Liver (tissue), 9 donors: Measurements from ENCODE around the gene MYOG. TPM values are rescaled to one million over a fixed set of nuclear protein-coding genes. Genes with fewer than 3 reads are reported as not detected.

Experiments
- DNase-seq: peaks from one replicate; pipeline ENCODE4 v3.0.0-alpha.2; 2017; ENCODE audit warnings: low spot score
- H3K27ac ChIP-seq, 2 donors: one replicate each; pipeline ENCODE4 v1.7.0; 2013; ENCODE audit warnings: inconsistent platforms in 2 of 2, low read length in 2 of 2, control low read depth in 1 of 2, low read depth in 1 of 2, mild to moderate bottlenecking in 1 of 2
- H3K27me3 ChIP-seq, 4 donors: one replicate each; pipeline versions ENCODE4 v1.6.1 to v1.7.0; 2013; ENCODE audit warnings: low read length in 3 of 4, inconsistent platforms in 1 of 4, mild to moderate bottlenecking in 1 of 4, moderate library complexity in 1 of 4; ENCODE audit not compliant: control insufficient read depth in 4 of 4, insufficient read depth in 4 of 4
- H3K36me3 ChIP-seq, 4 donors: one replicate each; pipeline versions ENCODE4 v1.6.1 to v1.7.0; 2013; ENCODE audit warnings: low read length in 3 of 4, mild to moderate bottlenecking in 3 of 4, low read depth in 1 of 4, moderate library complexity in 1 of 4; ENCODE audit not compliant: control insufficient read depth in 4 of 4, insufficient read depth in 3 of 4
- H3K4me1 ChIP-seq, 4 donors: one replicate each; pipeline versions ENCODE4 v1.6.1 to v1.7.0; 2013; ENCODE audit warnings: low read length in 3 of 4, mild to moderate bottlenecking in 3 of 4, moderate library complexity in 1 of 4; ENCODE audit not compliant: control insufficient read depth in 4 of 4, insufficient read depth in 4 of 4
- H3K4me3 ChIP-seq, 3 donors: one replicate each; pipeline versions ENCODE4 v1.6.1 to v1.7.0; 2013; ENCODE audit warnings: low read length in 3 of 3, control low read depth in 1 of 3, low read depth in 1 of 3, mild to moderate bottlenecking in 1 of 3
- H3K9ac ChIP-seq, 2 donors: one replicate each; pipeline ENCODE4 v1.7.0; 2013; ENCODE audit warnings: low read length in 2 of 2, mild to moderate bottlenecking in 2 of 2, moderate library complexity in 2 of 2, control low read depth in 1 of 2, low read depth in 1 of 2
- H3K9me3 ChIP-seq, 4 donors: one replicate each; pipeline versions ENCODE4 v1.6.1 to v1.7.0; 2013; ENCODE audit warnings: low read length in 3 of 4; ENCODE audit not compliant: control insufficient read depth in 4 of 4
- EGR1 ChIP-seq, 2 donors: IDR thresholded peaks; 2 replicates each; pipeline ENCODE4 v1.6.1; 2016 to 2018; ENCODE audit warnings: antibody characterized with exemption in 2 of 2, low read depth in 2 of 2
- FOXA1 ChIP-seq: IDR thresholded peaks from 2 replicates; pipeline ENCODE4 v1.6.1; 2016; ENCODE audit warnings: antibody characterized with exemption
- FOXA2 ChIP-seq: IDR thresholded peaks from 2 replicates; pipeline ENCODE4 v1.6.1; 2016; ENCODE audit warnings: antibody characterized with exemption
- GABPA ChIP-seq, 2 donors: IDR thresholded peaks in 1 of 2; conservative IDR thresholded peaks in 1 of 2; 2 replicates each; pipeline ENCODE4 v1.6.1; 2016; ENCODE audit warnings: antibody characterized with exemption in 2 of 2, mild to moderate bottlenecking in 1 of 2, moderate library complexity in 1 of 2
- HNF4A ChIP-seq, 2 donors: conservative IDR thresholded peaks; 2 replicates each; pipeline ENCODE4 v1.6.1; 2016; ENCODE audit warnings: antibody characterized with exemption in 2 of 2, mild to moderate bottlenecking in 2 of 2
- HNF4G ChIP-seq: IDR thresholded peaks from 2 replicates; pipeline ENCODE4 v1.6.1; 2016; ENCODE audit warnings: antibody characterized with exemption
- JUND ChIP-seq, 2 donors: IDR thresholded peaks; 2 replicates each; pipeline ENCODE4 v1.6.1; 2016; ENCODE audit warnings: antibody characterized with exemption in 2 of 2
- RAD21 ChIP-seq, 2 donors: IDR thresholded peaks; 2 replicates each; pipeline ENCODE4 v1.6.1; 2016; ENCODE audit warnings: antibody characterized with exemption in 2 of 2, mild to moderate bottlenecking in 2 of 2
- RXRA ChIP-seq, 2 donors: IDR thresholded peaks; 2 replicates each; pipeline ENCODE4 v1.6.1; 2017 to 2018; ENCODE audit warnings: antibody characterized with exemption in 2 of 2, mild to moderate bottlenecking in 1 of 2
- SP1 ChIP-seq: IDR thresholded peaks from 2 replicates; pipeline ENCODE4 v1.6.1; 2018; ENCODE audit warnings: antibody characterized with exemption, mild to moderate bottlenecking
- TAF1 ChIP-seq: conservative IDR thresholded peaks from 2 replicates; pipeline ENCODE4 v1.6.1; 2016; ENCODE audit warnings: antibody characterized with exemption, mild to moderate bottlenecking
- YY1 ChIP-seq: IDR thresholded peaks from 2 replicates; pipeline ENCODE4 v1.6.1; 2016; ENCODE audit warnings: antibody characterized with exemption, mild to moderate bottlenecking
- whole genome bisulfite sequencing: extraction: QIAGEN DNeasy Blood & Tissue Kit; methylation state at CpG from one replicate; pipeline ENCODE4 v1.1.7; 2013; 5-methylcytosine and 5-hydroxymethylcytosine counted together
- polyA plus RNA-seq, 2 donors: library from polyadenylated mRNA; stranded (reverse) in 1 of 2; unstranded in 1 of 2; fragments of 200-250 nt in 1 of 2; fragments of >200 nt in 1 of 2; fragmentation: Nextera tagmentation in 1 of 2; extraction: Ambion mirVana in 1 of 2; gene quantifications; one replicate each; pipeline versions ENCODE4 v1.2.1 to v1.2.3, GENCODE V29; 2013 to 2015
- total RNA-seq, 2 donors: library from RNA; depleted of rRNA; stranded (reverse); fragments of >200 nt; gene quantifications; one replicate each; pipeline ENCODE4 v1.2.3, GENCODE V29; 2014
- TF ChIP-seq, protein P1 (sequence below): IDR thresholded peaks from 2 replicates; pipeline ENCODE4 v1.6.1; 2016; ENCODE audit warnings: antibody characterized with exemption
- TF ChIP-seq, protein P2 (sequence below): IDR thresholded peaks from 2 replicates; pipeline ENCODE4 v1.6.1; 2016; ENCODE audit warnings: antibody characterized with exemption
- TF ChIP-seq, protein P3 (sequence below): fragments of 150-350 bp; IDR thresholded peaks from 2 replicates; pipeline ENCODE4 v1.5.1; 2017; ENCODE audit warnings: improper control_type of control experiment, low read depth, low read length; ENCODE audit not compliant: missing input control
- TF ChIP-seq, protein P4 (sequence below): IDR thresholded peaks from 2 replicates; pipeline ENCODE4 v1.6.1; 2016; ENCODE audit warnings: antibody characterized with exemption
- TF ChIP-seq, protein P5 (sequence below): IDR thresholded peaks from 2 replicates; pipeline ENCODE4 v1.6.1; 2016; ENCODE audit warnings: antibody characterized with exemption, mild to moderate bottlenecking
- donor health status: healthy.
- donor health status: healthy.
- donor health status: healthy.
- donor health status: healthy.
- donor health status: healthy.

The MYOG gene
- total and polyA plus RNA-seq, 4 donors = not detected

DNA sequence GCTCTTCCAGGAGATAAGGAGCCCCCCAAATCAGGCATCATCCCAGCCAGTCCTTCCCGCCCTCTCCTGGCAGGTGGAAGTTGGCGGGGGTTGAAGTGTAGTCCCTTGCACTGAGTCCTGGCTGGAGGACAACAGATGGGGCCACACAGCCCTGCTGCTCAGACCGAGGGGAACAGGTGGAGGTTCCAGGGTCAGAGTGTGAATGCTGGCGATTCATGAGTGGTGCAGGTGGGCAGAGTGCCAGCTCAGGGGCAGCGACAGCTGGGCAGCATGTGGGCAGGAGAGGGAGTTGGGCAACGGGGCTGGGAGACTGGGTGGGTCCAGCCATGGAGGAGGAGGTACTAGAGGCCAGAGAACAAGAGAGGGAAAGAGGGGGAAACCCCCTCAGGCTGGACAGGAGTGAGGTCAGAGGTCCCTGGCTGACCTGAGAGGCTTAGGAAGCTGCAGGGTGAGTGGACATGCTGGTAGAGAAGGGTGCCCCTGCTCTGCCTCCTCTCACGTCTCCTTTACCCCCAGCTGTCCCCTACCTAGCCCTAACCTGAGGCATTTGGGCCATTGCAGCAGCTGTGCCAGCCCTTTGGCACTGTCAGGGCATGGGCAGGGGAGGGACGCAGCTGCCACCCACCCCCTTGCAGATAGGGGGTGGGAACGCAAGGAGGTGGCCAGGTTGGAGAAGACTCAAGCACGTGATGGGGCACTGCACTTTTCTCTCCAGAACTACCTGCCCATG is 30.4 kb upstream of the MYOG start:
- peaks cover 0 to 6% (median 1%) of the 10 kb centered on the region in 4 donors for H3K27me3 ChIP-seq
- TF ChIP-seq TAF1 = no peak
- no peak for TF ChIP-seq EGR1 (IDR thresholded peaks at IDR 0.05; ENCODE audit: low read depth in 2 of 2)
- TF ChIP-seq RXRA (IDR thresholded peaks at IDR 0.05) = no peak
- TF ChIP-seq, protein P1, sequence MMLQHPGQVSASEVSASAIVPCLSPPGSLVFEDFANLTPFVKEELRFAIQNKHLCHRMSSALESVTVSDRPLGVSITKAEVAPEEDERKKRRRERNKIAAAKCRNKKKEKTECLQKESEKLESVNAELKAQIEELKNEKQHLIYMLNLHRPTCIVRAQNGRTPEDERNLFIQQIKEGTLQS = no peak
- TF ChIP-seq HNF4G = no peak
- no peak for TF ChIP-seq FOXA1
- TF ChIP-seq, protein P2, sequence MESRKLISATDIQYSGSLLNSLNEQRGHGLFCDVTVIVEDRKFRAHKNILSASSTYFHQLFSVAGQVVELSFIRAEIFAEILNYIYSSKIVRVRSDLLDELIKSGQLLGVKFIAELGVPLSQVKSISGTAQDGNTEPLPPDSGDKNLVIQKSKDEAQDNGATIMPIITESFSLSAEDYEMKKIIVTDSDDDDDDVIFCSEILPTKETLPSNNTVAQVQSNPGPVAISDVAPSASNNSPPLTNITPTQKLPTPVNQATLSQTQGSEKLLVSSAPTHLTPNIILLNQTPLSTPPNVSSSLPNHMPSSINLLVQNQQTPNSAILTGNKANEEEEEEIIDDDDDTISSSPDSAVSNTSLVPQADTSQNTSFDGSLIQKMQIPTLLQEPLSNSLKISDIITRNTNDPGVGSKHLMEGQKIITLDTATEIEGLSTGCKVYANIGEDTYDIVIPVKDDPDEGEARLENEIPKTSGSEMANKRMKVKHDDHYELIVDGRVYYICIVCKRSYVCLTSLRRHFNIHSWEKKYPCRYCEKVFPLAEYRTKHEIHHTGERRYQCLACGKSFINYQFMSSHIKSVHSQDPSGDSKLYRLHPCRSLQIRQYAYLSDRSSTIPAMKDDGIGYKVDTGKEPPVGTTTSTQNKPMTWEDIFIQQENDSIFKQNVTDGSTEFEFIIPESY = no peak
- TF ChIP-seq FOXA2 = no peak
- DNase-seq = no peak
- no peaks in the 10 kb centered on the region for H3K9me3 ChIP-seq
- no peaks in the 10 kb centered on the region for H3K36me3 ChIP-seq
- 78% methylated on average over 10 of the region's 10 CpGs for WGBS
- no peak overlapping the region for H3K9ac ChIP-seq
- no peak overlapping the region for H3K4me3 ChIP-seq
- H3K4me1 ChIP-seq = peaks cover 0 to 5% (median 0%) of the 10 kb centered on the region in 4 donors
- no peak overlapping the region for H3K27ac ChIP-seq

DNA sequence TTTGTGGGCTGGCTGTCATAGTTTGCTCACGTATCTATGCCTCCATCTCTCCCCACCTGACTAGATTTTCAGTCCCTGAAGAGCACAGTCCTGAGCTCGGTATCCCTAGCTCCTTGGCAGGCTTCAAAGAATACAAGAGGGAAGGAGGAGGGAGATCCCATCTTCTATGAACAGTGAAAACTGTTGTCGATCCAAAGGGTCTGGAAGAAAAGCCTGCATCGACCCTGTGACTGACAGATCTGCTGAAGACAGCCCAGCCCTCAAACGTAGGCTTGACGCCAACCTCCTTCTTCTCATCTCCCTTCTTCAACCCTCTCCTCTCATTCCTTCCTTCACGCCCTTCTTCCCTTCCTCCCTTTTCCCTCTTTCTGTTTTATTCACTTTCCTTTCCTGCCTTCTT is 28.4 kb upstream of the MYOG start:
- peaks cover 0 to 6% (median 0%) of the 10 kb centered on the region in 4 donors for H3K27me3 ChIP-seq
- WGBS = 78% methylated on average over 7 of the region's 7 CpGs
- H3K4me3 ChIP-seq = no peak overlapping the region
- TF ChIP-seq, protein P2 = no peak
- no peak for TF ChIP-seq SP1
- no peak for TF ChIP-seq YY1
- TF ChIP-seq, protein P3, sequence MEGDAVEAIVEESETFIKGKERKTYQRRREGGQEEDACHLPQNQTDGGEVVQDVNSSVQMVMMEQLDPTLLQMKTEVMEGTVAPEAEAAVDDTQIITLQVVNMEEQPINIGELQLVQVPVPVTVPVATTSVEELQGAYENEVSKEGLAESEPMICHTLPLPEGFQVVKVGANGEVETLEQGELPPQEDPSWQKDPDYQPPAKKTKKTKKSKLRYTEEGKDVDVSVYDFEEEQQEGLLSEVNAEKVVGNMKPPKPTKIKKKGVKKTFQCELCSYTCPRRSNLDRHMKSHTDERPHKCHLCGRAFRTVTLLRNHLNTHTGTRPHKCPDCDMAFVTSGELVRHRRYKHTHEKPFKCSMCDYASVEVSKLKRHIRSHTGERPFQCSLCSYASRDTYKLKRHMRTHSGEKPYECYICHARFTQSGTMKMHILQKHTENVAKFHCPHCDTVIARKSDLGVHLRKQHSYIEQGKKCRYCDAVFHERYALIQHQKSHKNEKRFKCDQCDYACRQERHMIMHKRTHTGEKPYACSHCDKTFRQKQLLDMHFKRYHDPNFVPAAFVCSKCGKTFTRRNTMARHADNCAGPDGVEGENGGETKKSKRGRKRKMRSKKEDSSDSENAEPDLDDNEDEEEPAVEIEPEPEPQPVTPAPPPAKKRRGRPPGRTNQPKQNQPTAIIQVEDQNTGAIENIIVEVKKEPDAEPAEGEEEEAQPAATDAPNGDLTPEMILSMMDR = no peak
- TF ChIP-seq, protein P4, sequence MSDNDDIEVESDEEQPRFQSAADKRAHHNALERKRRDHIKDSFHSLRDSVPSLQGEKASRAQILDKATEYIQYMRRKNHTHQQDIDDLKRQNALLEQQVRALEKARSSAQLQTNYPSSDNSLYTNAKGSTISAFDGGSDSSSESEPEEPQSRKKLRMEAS = no peak
- TF ChIP-seq, protein P1 = no peak
- TF ChIP-seq JUND (IDR thresholded peaks at IDR 0.05) = no peak
- no peak for TF ChIP-seq TAF1
- no peak for TF ChIP-seq RXRA (IDR thresholded peaks at IDR 0.05)
- TF ChIP-seq GABPA (IDR thresholded peaks at IDR 0.05 in 1 of 2, conservative IDR thresholded peaks at IDR 0.05 in 1 of 2) = no peak
- TF ChIP-seq, protein P5, sequence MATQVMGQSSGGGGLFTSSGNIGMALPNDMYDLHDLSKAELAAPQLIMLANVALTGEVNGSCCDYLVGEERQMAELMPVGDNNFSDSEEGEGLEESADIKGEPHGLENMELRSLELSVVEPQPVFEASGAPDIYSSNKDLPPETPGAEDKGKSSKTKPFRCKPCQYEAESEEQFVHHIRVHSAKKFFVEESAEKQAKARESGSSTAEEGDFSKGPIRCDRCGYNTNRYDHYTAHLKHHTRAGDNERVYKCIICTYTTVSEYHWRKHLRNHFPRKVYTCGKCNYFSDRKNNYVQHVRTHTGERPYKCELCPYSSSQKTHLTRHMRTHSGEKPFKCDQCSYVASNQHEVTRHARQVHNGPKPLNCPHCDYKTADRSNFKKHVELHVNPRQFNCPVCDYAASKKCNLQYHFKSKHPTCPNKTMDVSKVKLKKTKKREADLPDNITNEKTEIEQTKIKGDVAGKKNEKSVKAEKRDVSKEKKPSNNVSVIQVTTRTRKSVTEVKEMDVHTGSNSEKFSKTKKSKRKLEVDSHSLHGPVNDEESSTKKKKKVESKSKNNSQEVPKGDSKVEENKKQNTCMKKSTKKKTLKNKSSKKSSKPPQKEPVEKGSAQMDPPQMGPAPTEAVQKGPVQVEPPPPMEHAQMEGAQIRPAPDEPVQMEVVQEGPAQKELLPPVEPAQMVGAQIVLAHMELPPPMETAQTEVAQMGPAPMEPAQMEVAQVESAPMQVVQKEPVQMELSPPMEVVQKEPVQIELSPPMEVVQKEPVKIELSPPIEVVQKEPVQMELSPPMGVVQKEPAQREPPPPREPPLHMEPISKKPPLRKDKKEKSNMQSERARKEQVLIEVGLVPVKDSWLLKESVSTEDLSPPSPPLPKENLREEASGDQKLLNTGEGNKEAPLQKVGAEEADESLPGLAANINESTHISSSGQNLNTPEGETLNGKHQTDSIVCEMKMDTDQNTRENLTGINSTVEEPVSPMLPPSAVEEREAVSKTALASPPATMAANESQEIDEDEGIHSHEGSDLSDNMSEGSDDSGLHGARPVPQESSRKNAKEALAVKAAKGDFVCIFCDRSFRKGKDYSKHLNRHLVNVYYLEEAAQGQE = no peak
- no peak for TF ChIP-seq RAD21 (IDR thresholded peaks at IDR 0.05)
- TF ChIP-seq FOXA2 = no peak
- no peak for TF ChIP-seq FOXA1
- no peak for TF ChIP-seq EGR1 (IDR thresholded peaks at IDR 0.05; ENCODE audit: low read depth in 2 of 2)
- no peak for TF ChIP-seq HNF4A (conservative IDR thresholded peaks at IDR 0.05)
- DNase-seq = no peak
- no peak overlapping the region for H3K9ac ChIP-seq
- H3K9me3 ChIP-seq = no peaks in the 10 kb centered on the region
- H3K27ac ChIP-seq = no peak overlapping the region
- peaks cover 0 to 5% (median 0%) of the 10 kb centered on the region in 4 donors for H3K4me1 ChIP-seq
- no peaks in the 10 kb centered on the region for H3K36me3 ChIP-seq
